Breast epithelium (tissue), 3 donors: ENCODE results near the gene CISD2.

ENCODE experiments used
- CTCF ChIP-seq, 3 donors: fragments of 450-650 bp; IDR thresholded peaks; one replicate each; pipeline ENCODE4 v1.5.1; 2016 to 2017; ENCODE audit warnings: antibody characterized with exemption in 3 of 3, mild to moderate bottlenecking in 3 of 3, moderate library complexity in 3 of 3
- POLR2AphosphoS5 ChIP-seq, 3 donors: sonication (generic); formaldehyde crosslinking; IDR thresholded peaks; one replicate each; pipeline ENCODE4 v1.6.1; 2017; ENCODE audit warnings: antibody characterized with exemption in 3 of 3

- TF ChIP-seq CTCF (IDR thresholded peaks at IDR 0.05) (no peak), POLR2AphosphoS5 (IDR thresholded peaks at IDR 0.05) (no peak)
Measured at GRCh38 chr4:102862016-102862415, 6.8 kb upstream of the CISD2 start.
